ENCODE results near the gene LOC101059915.

Gene LOC101059915

DNA sequence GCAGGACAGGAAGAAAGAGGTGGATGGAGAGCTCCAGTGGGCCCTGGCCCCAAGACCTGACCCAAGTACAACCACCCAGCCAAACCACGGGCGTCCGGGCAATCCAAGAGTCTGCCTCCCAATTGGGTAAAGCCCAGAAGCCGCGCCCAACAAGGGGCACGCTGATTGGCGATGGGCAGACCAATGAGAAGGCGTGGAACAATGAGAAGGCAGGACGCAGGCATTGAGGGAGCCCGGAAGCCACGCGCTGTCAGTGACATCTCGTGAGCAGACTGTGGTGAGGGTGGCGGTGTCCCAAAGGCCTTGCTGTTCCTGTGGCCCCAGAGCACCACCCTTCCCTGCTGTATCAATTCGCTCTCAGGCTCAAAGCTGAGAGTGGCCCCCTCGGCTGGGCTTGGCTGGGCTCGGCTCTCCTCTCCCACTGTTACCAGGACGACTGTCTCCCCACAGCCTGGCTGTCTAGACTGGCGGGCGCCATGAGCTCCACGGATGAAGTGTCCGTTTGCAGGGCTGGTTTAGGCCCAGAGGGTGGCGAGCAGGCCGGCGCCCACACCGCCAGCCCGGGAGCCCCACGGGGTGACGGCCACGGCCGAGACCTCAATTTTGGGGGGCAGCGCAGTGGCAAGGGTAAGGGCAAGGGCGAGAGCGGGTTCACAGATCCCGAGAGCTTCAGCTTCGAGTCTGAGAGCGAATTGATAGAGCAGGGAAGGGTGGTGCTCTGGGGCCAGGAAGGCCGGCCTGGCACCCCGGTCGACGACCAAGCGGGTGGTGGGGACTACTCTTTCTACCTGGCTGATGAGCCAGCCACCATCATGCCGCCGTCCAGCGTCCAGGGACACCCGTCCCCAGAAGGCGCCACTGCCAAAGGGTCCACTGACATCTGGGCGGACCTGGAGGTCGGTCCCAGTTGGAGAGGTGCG lies at the start of gene LOC101059915:
LOC101059915 (plus strand) TSS at position 219 of the 920 bp plus-strand sequence.
- Mint-ChIP-seq H3K4me3 (no peak within 1 kb of the TSS), H3K27me3 (peaks cover 8 to 9% of the 10 kb centered on the region in 2 donors), H3K4me1 (peaks cover 23 to 37% of the 10 kb centered on the region in 2 donors), H3K9me3 (no peaks in the 10 kb centered on the region), H3K36me3 (no peaks in the 10 kb centered on the region), H3K27ac (no peak within 1 kb of the TSS)
- DNase-seq (no peak), ATAC-seq (replicated peaks) (no peak)

DNA sequence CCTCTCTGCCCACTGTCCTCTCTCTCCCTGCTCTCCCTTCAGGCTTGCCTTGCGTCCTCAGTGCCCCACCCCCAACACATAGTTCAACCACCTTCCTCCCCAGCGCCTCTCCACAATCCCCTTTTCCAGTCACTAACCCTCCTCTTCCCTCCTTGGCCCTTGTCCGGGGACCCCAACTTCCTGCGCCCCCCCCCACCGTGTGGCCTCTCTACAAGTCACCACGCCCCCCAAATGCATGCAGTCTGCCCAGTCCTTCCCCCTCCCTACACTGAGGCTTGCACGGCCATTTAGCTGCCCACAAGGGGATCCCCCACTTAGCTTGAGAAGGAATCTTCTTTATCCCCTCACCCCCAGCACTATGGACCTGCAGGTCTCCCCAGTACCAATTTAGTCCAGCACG lies 49.6 kb upstream of the LOC101059915 start:
- peaks cover 42 to 68% of the 10 kb centered on the region in 2 donors for H3K4me1 Mint-ChIP-seq
- DNase-seq (no peak), ATAC-seq (replicated peaks) (peak; percentile 6 to 9)
- peaks cover 3% of the 10 kb centered on the region in 2 donors for H3K9me3 Mint-ChIP-seq
- peak overlapping the region; percentile 92 for H3K27ac Mint-ChIP-seq
- peaks cover 23 to 40% of the 10 kb centered on the region in 2 donors for H3K36me3 Mint-ChIP-seq
- H3K4me3 Mint-ChIP-seq = peak overlapping the region; percentile 68 to 71
- no peaks in the 10 kb centered on the region for H3K27me3 Mint-ChIP-seq

DNA sequence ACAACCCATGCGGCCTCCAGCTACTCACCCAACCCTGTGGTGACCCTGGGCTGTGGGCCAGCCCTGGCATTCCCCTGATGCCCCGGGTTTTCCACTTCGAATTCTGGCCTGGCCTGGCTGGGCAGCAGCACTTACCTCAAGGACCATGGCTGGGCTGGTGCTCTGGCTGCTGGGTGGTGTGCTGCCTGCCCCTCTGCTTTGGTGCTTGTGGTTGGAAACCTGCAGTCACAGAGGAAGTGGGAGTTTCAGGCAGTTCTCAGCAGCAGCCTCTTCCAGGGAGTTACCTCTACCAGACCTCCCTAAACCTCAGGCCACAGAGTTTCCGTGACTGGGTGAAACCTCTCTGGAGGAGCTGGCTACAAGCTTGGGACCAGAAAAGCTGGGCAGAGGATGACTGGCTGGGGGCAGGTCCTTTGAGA lies 49.0 kb upstream of the LOC101059915 start, which contains the start of gene CXCR3:
CXCR3 (minus strand) TSS at position 209 of the 419 bp plus-strand sequence; CDS start at position 147, 62 bp downstream.
- H3K27ac Mint-ChIP-seq = peak within 1 kb of the TSS; percentile 92
- H3K4me3 Mint-ChIP-seq = peak within 1 kb of the TSS; percentile 68 to 71
- peaks cover 3% of the 10 kb centered on the region in 2 donors for H3K9me3 Mint-ChIP-seq
- peaks cover 48 to 74% of the 10 kb centered on the region in 2 donors for H3K4me1 Mint-ChIP-seq
- ATAC-seq (replicated peaks) = peak; percentile 79 to 80
- DNase-seq = peak; percentile 81
- no peaks in the 10 kb centered on the region for H3K27me3 Mint-ChIP-seq
- H3K36me3 Mint-ChIP-seq = peaks cover 24 to 42% of the 10 kb centered on the region in 2 donors

DNA sequence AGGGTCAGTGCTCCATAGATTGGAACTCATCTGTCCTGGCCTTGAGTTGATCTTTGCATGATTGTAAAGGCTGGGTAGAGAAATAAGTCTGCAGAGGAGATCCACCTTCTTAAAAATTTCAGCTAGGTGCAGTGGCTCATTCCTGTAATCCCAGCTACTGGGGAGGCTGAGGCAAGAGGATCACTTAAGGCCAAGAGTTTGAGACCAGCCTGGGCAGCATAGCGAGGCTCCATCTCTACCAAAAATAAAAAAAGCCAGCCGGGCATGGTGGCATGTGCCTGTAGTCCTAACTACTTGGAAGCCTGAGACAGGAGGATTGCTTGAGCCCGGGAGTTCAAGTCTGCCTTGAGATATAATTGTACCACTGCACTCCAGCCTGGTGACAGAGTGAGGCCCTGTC lies 48.6 kb upstream of the LOC101059915 start:
- H3K27me3 Mint-ChIP-seq = no peaks in the 10 kb centered on the region
- H3K36me3 Mint-ChIP-seq = peaks cover 24 to 40% of the 10 kb centered on the region in 2 donors
- DNase-seq (no peak), ATAC-seq (replicated peaks) (no peak)
- peaks cover 50 to 78% of the 10 kb centered on the region in 2 donors for H3K4me1 Mint-ChIP-seq
- H3K27ac Mint-ChIP-seq = peak overlapping the region; percentile 92
- H3K4me3 Mint-ChIP-seq = peak overlapping the region; percentile 68 to 71
- H3K9me3 Mint-ChIP-seq = peaks cover 3% of the 10 kb centered on the region in 2 donors

DNA sequence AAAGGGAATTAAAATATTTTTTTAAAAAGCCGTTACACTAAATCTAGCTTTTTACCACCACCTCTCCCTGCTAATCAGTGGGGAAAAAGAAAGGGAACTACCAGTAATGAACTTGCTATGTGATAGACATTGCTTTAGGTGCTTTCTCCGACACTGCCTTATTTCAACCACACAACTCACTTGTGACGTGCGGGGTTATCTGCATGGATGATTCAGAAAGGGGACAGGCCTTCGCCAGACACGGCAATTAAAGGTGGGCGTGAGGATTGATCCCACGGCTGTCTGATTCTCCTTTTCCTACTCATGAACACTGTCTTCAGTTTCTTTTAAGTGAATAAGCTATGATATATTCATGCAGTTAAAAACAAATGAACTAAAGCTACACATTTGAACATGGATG lies 48.2 kb upstream of the LOC101059915 start:
- no peak overlapping the region for H3K4me3 Mint-ChIP-seq
- H3K36me3 Mint-ChIP-seq = peaks cover 24 to 40% of the 10 kb centered on the region in 2 donors
- DNase-seq (peak; percentile 54), ATAC-seq (replicated peaks) (peak; percentile 53 to 59)
- peaks cover 53 to 80% of the 10 kb centered on the region in 2 donors for H3K4me1 Mint-ChIP-seq
- H3K27ac Mint-ChIP-seq = peak overlapping the region; percentile 92
- peaks cover 3% of the 10 kb centered on the region in 2 donors for H3K9me3 Mint-ChIP-seq
- no peaks in the 10 kb centered on the region for H3K27me3 Mint-ChIP-seq

DNA sequence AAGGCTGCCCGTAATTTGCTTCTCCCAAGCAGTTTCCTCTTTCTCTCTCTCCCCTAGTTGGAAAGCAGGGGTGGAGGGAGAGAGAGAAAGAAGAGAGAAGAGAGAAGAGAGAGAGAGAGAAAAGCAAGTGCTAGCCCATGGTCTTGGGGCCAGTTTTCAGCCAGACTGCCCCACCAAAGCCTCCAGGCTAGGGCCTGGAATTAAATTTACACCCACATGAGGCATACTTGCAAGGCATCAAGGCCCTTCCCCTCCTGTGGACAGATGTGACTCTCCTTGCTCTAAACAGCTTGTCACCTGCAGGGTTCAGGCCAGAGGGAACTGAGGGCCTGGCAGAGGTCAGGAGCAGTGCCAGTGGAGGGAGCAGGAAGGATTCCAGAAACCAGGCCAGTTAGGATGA lies 47.4 kb upstream of the LOC101059915 start:
- Mint-ChIP-seq H3K36me3 (peaks cover 22 to 35% of the 10 kb centered on the region in 2 donors), H3K27me3 (no peaks in the 10 kb centered on the region), H3K4me3 (no peak overlapping the region), H3K9me3 (peaks cover 3% of the 10 kb centered on the region in 2 donors), H3K4me1 (peaks cover 53 to 78% of the 10 kb centered on the region in 2 donors), H3K27ac (peak overlapping the region; percentile 92)
- DNase-seq (no peak), ATAC-seq (replicated peaks) (no peak)

DNA sequence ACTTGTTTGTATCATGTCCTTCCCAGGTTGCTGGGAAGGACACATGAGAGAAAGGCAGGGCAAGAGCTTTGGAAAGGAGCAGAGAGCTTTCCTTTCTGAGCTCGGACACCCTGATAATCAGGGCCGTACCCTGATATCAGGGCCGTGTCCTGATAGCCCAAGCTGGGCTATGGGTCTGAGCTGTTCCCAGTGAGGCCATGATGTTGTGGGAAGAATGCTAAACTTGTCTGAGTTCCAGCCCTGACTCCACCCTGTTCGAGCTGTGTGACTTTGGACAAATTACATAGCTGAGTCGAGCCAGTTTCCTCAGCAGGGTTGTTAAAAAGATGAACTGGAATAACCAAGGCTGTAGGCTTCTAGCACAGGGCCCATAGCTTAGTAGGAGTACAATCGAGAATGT lies 45.7 kb upstream of the LOC101059915 start:
- Mint-ChIP-seq H3K36me3 (peaks cover 13 to 22% of the 10 kb centered on the region in 2 donors), H3K4me3 (no peak overlapping the region), H3K9me3 (peaks cover 3% of the 10 kb centered on the region in 2 donors), H3K27ac (peak overlapping the region; percentile 22), H3K4me1 (peaks cover 48 to 68% of the 10 kb centered on the region in 2 donors), H3K27me3 (no peaks in the 10 kb centered on the region)
- DNase-seq (no peak), ATAC-seq (replicated peaks) (no peak)

DNA sequence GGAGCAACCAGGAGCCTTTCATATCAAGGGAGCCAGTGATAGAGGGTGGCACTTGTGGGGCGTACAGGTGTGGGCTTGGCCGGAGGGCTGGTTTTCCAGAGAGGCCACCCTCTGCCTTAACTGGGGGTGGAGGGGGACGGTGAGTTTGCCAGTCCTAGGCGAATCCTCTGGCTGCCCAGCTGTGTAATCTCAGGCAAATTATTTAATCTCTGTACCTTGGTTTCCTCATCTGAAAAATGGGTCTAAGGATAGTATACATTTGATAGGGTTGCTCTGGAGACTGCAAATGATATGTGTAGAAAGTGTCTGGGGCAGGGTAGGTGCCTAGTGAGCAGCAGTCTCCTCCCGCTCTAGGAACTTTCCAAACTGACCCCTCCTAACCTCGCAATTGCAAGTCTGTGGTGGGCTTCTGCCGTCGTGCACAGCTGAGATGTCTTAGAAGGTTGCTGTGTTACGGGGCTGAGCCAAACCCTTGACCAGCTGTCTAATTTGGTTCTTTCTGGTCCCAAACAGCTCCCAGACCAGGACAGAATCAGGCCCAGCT lies 45.2 kb upstream of the LOC101059915 start:
- peak overlapping the region; percentile 93 for H3K27ac Mint-ChIP-seq
- no peaks in the 10 kb centered on the region for H3K27me3 Mint-ChIP-seq
- H3K4me1 Mint-ChIP-seq = peaks cover 47 to 63% of the 10 kb centered on the region in 2 donors
- ATAC-seq (replicated peaks) (no peak), DNase-seq (no peak)
- peaks cover 3% of the 10 kb centered on the region in 2 donors for H3K9me3 Mint-ChIP-seq
- peaks cover 12 to 23% of the 10 kb centered on the region in 2 donors for H3K36me3 Mint-ChIP-seq
- no peak overlapping the region for H3K4me3 Mint-ChIP-seq

DNA sequence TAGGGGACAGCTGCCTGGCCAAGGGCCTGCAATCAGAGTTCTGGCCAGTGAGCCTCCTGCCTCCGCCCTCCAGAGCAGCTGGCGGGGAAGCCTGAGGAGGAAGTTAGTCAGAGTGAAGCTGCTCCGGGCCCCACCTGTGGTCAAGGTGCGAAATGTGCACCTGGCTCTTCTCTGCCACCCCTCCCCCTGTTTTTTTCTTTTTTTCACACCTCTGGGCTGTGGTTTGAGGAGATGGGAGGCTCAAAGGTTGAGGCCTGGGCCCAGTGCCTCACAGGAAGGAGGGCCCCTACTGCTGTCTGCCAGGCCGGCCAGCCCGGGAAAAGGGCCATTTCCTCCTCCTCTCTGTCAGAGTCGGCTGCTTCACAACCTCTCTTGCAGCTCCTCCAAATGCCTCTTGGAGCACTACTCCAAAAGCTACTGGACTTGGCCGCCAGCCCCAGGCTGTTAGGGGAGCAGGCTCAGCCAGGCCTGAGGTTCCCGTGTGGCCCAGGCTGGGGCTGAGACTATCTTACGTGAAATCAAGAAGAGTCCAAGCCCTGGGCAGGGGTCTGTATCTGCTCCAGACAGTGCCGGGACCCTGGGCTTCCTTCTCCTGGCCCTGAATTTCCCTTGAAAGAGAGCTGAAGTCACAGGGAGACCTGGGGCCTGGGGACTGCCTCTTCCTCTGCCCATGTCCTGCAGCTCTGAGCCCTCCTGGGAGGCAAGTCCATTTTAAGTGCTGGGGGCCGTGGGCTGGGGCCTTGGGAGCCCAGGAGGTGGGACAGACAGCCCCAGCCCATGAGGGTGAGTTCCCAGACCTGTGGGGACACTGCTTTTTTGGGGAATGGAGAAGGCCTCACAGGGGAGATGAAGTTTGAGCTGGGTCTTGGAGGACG lies 44.5 kb upstream of the LOC101059915 start:
- H3K36me3 Mint-ChIP-seq = peaks cover 12 to 19% of the 10 kb centered on the region in 2 donors
- H3K27me3 Mint-ChIP-seq = no peaks in the 10 kb centered on the region
- peak overlapping the region in 1 of 2 donors; percentile 54 for H3K4me3 Mint-ChIP-seq
- H3K27ac Mint-ChIP-seq = peak overlapping the region; percentile 93
- H3K4me1 Mint-ChIP-seq = peaks cover 42 to 58% of the 10 kb centered on the region in 2 donors
- peaks cover 3% of the 10 kb centered on the region in 2 donors for H3K9me3 Mint-ChIP-seq
- peak; percentile 52 for DNase-seq
- ATAC-seq (replicated peaks) = peak; percentile 20 to 44

DNA sequence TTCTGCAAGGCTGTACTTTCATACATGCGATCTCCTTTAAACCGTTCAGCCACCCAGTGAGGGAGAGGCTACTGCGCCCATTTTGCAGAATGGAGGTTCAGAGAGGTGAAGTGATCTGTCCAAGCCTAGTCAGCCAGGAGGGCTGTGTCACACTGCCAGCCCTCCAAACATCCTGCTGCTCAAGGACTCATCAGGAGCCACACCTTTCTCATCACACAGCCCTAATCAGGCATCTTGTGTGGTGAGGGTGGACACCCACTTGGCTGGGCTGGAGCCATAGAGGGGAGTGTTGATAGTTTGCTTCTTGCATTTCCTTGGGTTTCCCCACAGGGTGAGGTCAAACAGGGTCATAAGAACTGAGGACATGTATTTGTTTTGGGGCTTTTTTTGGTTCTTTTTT lies 43.6 kb upstream of the LOC101059915 start:
- Mint-ChIP-seq H3K4me1 (peaks cover 34 to 57% of the 10 kb centered on the region in 2 donors), H3K4me3 (no peak overlapping the region), H3K27me3 (no peaks in the 10 kb centered on the region), H3K9me3 (peaks cover 3% of the 10 kb centered on the region in 2 donors), H3K36me3 (peaks cover 12 to 14% of the 10 kb centered on the region in 2 donors), H3K27ac (peak overlapping the region; percentile 93)
- no peak for DNase-seq
- ATAC-seq (replicated peaks) = no peak

DNA sequence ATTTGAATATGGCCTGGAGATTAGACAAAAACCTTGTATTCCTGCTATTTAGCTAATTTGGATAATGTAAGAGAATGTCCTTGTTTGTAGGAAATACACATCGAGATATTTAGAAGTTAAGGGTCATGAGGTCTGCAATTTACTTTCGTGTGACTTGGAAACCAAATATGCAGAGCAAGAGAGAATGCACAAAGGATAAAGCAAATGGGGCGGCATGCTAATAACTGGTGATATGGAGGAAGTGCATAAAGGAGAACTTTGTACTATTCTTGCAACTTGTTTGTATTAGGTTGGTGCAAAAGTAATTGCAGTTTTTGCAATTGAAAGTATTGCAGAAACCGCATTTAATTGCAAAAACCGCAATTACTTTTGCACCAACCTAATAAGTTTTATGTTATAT lies 41.9 kb upstream of the LOC101059915 start:
- H3K9me3 Mint-ChIP-seq = peaks cover 2 to 3% of the 10 kb centered on the region in 2 donors
- DNase-seq (no peak), ATAC-seq (replicated peaks) (no peak)
- no peaks in the 10 kb centered on the region for H3K27me3 Mint-ChIP-seq
- H3K4me1 Mint-ChIP-seq = peaks cover 38 to 53% of the 10 kb centered on the region in 2 donors
- H3K27ac Mint-ChIP-seq = no peak overlapping the region
- H3K36me3 Mint-ChIP-seq = peaks cover 10% of the 10 kb centered on the region in 2 donors
- no peak overlapping the region for H3K4me3 Mint-ChIP-seq

DNA sequence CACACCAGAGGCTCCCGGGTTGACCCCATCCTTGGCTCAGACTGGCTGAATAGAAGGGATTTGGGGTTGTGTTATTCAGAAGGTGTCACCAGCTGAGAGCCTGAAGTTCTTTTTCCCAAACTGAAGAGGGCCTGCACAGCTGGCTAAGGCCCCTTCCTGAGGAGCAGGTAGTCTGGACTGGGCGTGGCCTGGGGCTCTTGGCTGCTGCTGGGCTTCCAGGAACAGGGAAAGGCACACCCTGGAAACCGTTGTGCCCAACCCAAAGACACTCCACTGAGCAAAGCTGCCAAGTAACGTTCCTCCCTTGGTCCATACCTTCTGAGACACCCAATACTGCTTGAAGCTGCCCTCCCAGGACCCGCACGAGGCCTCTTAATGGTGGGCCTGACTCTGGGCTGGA lies 40.8 kb upstream of the LOC101059915 start:
- H3K27ac Mint-ChIP-seq = no peak overlapping the region
- DNase-seq = no peak
- H3K4me1 Mint-ChIP-seq = peaks cover 36 to 48% of the 10 kb centered on the region in 2 donors
- H3K9me3 Mint-ChIP-seq = no peaks in the 10 kb centered on the region
- H3K36me3 Mint-ChIP-seq = peaks cover 6 to 7% of the 10 kb centered on the region in 2 donors
- H3K27me3 Mint-ChIP-seq = no peaks in the 10 kb centered on the region
- ATAC-seq (replicated peaks) = no peak
- H3K4me3 Mint-ChIP-seq = no peak overlapping the region

DNA sequence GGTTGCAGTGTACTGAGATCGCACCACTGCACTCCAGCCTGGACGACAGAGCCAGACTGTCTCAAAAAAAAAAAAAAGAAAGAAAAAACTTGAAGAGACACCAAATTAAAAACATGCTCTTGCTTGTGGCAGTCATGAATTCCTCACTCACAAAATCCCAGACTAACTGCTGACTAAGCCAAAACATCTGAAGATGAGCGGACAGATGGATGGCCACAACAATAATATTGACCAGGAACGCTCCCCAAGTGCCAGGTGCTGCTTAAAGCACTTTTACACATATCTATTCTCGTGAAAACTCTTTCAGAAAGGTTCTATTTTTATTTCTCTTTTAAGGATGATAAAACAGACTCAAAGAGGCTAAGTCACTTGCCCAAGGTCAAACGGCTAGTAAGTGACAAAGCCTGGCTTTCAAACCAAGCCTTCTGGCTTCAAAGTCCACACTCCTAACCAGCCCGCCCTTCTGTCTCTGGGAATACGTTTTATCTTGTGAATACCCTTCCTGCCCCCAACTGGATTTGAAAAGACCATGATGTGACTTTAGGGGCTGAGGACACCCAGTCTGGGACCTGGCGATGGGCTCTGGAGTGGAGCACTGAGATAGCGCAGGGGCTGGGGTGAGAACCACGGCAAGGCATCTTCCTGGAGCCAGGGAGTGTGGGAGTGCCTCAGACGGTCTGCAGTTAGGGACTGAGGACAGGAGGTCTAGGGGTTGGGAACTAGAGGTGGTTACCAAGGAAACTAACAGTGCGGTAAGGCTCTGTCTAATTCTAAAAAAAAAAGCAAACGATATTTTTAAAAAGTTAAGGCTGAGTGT lies 39.5 kb upstream of the LOC101059915 start:
- H3K27ac Mint-ChIP-seq = peak overlapping the region; percentile 7
- H3K4me1 Mint-ChIP-seq = peaks cover 35 to 45% of the 10 kb centered on the region in 2 donors
- no peak for DNase-seq
- no peaks in the 10 kb centered on the region for H3K27me3 Mint-ChIP-seq
- no peak for ATAC-seq (replicated peaks)
- peaks cover 3 to 5% of the 10 kb centered on the region in 2 donors for H3K36me3 Mint-ChIP-seq
- H3K9me3 Mint-ChIP-seq = no peaks in the 10 kb centered on the region
- H3K4me3 Mint-ChIP-seq = no peak overlapping the region

Data from stimulated activated naive B cell treated with anti-CD40 and anti-IgM and Interleukin-4, amounts not matched to agents 10 μg/mL and 1 μg/mL and 100 μg/mL, for 72 hours (primary cell).